ENCODE results near the gene PDZD7.
A peak's percentile ranks its signal among the peaks of the same experiment; 100 is the strongest.
"Not testable (repeated sequence)": the region's sequence is repeated elsewhere in the genome, so short reads cannot be mapped to it uniquely, and the experiment has no call there.

Gene PDZD7

DNA sequence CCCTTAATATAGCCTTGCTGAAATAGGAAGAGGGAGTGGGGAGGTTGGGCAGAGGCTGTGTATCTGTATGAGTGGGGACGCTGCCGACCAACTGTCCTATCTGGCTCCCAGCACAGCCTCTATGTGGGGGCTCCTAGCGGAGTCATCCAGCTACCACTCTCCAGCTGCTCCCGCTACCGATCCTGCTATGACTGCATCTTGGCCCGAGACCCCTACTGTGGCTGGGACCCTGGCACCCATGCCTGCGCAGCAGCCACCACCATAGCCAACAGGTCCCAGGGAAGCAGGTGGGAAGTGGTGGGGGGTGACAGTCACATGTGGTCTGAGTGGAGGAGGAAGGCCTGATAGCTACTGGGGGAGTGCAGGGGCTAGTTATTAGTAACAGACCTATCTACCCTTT is 50.2 kb downstream of the PDZD7 start:
- no peak for DNase-seq

DNA sequence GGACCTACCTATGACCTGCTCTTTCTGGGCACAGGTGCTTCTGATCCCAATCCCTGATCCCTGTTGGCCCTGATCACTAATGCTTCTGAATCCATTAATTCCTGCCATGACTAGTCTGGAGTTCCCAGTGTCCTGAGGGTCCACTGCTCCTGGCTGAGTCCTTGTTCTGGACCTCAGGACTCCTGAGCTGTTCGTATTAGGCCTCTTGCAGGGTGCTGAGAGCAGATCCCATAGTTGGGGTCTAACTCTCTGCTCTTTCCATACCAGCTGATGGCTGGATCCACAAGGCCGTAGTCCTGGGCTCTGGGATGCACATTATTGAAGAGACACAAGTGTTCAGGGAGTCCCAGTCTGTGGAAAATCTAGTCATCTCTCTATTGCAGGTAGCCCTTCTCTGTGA is 50.6 kb downstream of the PDZD7 start:
- no peak for DNase-seq

DNA sequence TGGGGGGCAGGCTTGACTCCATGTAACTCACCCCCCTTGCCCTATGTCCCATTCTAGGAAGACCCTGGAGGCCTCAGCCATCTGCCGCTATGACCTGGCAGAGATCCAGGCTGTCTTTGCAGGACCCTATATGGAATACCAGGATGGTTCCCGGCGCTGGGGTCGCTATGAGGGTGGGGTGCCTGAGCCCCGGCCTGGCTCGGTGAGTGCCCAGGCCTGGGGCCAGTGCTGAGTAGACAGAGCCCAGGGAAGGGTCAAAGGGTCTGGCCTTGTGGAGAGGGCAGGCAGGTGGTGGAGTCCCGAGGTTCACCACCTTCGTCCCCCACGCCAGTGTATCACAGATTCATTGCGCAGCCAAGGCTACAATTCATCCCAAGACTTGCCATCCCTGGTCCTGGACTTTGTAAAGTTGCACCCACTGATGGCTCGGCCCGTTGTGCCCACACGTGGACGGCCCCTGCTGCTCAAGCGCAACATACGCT is 51.1 kb downstream of the PDZD7 start:
- no peak for DNase-seq

DNA sequence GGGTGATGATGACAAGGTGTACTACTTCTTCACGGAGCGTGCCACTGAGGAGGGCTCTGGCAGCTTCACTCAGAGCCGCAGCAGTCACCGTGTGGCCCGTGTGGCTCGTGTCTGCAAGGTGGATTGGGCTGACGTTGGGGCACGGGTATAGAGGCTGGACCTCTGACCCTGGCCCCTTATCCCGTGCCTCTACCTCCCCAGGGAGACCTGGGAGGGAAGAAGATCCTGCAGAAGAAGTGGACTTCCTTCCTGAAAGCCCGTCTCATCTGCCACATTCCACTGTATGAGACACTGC is 52.1 kb downstream of the PDZD7 start:
- no peak for DNase-seq

DNA sequence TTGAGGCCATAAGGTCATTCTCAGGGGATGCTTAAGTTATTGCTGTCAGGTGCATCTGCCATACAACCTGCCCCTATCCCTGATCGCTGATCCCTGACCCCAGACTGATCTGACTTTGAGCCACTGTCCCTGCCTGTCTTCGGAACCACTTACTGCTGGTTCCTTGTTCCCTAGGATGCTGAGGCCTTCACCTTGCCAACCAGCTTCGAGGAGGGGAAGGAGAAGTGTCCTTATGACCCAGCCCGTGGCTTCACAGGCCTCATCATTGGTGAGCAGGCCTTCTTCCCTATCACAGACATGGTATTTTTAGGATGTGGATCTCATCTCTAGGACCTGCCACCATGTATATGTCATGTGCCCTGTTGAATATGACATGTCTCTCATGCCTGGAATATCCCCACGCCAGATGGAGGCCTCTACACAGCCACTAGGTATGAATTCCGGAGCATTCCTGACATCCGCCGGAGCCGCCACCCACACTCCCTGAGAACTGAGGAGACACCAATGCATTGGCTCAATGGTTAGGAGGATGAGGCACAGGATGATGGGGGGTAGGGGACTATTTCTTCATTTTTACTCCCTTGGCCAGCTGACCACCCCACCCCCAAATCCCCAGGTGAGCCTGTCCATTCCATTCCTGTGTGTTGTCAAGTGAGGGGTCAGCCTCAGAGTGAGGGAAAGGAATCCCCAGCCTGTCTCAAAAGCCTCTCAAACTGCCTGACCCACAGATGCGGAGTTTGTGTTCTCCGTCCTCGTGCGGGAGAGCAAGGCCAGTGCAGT is 52.6 kb downstream of the PDZD7 start:
- DNase-seq: no peak

DNA sequence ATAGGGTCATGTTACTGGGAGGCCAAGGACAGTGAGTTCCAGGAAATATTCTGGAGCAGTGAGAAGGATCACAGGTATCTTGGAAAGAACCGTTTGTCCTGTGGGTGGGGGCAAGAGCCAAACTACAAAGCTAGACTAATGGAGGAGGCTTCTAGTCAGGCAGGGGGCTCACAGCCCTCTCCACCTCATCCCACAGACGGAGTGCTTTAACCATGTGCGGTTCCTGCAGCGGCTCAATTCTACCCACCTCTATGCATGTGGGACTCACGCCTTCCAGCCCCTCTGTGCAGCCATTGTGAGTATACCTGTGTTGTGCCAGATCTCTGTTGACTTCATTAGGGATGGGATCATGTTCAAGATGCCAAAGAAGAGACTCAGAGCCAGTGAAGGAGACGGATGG is 53.5 kb downstream of the PDZD7 start:
- no peak for DNase-seq

DNA sequence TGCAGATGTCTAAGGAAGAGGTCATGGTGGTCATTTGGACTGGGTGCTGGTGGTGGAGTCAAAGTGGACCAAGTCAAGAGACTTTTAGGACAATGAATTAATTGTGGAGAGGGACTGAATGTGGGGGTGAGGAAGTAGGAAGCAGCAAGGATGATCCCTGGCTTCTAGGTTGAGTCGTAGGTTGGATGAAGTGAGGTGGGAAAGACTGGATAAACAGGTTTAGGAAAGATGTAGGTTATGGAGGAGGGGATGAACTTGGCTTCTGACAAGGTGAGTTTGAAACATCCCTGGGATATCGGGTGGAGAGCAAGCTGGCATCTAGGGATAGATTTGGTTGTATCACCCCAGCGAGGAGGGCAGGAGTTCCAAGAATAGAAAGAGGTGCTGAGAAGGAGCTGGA is 54.0 kb downstream of the PDZD7 start:
- DNase-seq: no peak

DNA sequence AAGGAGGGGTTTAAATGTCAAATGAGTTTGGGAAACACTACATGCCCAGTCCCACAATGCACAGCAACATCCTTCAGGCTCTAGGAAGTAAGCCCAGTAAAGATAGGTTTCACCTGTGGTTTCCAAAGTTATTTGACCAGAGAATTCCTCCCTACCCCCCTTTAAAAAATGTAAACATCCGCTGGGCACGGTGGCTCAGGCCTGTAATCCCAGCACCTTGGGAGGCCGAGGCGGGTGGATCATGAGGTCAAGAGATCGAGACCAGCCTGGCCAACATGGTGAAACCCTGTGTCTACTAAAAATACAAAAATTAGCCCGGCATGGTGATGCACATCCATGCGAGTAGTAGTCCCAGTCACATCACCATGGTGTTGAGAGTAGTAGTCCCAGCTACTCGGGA is 55.5 kb downstream of the PDZD7 start:
- not testable (repeated sequence) for DNase-seq

DNA sequence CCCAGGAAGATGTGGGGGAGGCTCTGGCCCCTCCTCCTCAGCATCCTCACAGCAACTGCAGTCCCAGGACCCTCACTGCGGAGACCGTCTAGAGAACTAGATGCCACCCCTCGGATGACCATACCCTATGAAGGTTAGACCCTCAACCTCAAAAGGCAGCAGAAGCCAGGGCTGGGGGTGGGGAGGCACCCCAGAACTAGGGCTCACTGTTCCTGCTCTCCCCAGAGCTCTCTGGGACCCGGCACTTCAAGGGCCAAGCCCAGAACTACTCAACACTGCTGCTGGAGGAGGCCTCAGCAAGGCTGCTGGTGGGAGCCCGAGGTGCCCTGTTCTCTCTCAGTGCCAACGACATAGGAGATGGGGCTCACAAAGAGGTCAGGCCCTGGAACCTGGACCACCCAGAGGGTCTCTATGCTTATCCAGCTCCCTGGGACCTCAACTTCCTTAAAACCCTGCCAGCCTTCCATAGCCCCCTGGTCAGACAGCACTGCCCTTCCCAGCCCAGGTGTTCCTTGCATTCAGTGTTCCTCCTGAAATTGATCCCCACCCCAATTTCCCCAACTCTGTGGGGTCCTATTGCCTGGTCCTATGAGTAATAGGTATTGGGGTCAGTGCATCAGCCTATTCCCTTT is 57.9 kb downstream of the PDZD7 start:
- no peak for DNase-seq

DNA sequence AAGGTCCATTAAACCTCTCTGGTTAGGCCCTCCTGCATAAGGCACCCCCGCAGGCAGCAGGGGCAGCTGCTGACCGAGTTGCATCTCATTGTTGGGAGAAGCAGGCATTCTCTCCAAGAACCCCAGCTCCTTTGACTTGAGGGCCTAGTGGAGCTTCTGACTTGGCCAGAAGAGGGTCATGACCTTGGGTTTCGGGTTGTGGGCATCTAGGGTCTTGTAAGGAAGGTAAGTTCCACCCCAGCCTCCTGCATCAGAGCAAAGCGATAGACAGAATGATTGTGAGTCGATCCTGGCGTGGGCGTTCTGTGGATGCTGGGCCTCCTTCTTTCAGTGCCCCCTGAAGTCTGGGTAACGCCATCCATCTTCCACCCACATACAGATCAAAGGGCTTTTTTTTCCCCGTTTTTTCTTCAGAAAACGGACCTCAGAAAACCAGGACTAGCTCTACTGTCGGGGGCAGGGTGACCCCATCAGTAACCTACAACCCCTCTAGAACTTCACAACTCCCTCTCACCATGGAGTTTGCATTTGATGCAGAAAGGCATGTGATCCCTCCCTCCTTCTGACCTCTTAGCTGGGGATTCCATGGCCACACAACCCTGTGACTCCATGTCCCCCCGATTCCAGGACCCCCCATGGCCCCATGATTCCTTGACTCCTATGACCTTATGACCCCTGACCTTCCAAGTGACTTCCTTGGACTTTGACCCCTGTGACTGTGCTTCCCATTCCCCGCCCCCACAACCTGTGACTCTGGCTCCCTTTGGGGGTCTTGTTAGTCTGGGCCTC is 58.6 kb downstream of the PDZD7 start:
- DNase-seq: no peak

DNA sequence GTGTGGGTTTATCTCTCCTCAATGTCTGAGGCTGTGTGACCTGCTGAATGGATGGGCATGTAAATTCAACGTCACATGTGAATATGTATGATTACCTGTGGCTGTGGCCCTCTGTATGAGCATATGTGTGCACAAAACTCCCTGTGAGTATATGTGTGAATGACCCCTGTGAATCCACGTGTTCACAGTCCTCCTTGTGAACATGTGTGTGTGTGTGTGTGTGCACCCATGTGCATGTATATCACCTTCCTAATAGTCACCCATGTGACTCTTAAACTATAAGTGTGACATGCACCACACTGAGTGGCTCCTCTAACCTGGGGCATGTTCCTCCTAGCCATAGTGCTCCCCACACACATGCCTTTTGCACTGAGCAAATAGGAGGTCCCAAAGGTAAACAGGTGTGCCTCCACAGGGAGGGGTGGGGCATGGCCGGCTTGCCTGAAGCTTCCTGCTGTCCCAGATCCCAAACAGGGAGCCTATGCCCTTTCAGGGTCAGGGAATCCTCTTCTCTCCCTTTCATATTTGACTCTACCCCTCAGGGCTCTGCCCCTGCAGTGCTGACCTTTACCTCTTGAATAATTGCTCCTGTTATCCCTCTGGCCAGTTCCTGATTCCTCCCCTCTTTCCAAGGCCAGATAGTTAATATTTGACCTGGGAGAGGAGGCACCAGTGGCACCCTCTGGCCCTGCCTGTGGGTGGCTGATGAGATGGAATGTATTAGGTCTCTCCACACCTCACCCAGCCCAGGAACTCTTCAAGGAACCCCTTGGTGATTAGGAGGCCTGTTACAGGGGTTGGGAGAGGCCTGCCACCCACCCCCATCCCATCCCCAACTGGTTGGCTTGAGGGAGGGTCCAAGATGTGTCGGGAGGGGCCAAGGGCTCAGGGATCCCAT is 59.8 kb downstream of the PDZD7 start:
- DNase-seq: no peak

DNA sequence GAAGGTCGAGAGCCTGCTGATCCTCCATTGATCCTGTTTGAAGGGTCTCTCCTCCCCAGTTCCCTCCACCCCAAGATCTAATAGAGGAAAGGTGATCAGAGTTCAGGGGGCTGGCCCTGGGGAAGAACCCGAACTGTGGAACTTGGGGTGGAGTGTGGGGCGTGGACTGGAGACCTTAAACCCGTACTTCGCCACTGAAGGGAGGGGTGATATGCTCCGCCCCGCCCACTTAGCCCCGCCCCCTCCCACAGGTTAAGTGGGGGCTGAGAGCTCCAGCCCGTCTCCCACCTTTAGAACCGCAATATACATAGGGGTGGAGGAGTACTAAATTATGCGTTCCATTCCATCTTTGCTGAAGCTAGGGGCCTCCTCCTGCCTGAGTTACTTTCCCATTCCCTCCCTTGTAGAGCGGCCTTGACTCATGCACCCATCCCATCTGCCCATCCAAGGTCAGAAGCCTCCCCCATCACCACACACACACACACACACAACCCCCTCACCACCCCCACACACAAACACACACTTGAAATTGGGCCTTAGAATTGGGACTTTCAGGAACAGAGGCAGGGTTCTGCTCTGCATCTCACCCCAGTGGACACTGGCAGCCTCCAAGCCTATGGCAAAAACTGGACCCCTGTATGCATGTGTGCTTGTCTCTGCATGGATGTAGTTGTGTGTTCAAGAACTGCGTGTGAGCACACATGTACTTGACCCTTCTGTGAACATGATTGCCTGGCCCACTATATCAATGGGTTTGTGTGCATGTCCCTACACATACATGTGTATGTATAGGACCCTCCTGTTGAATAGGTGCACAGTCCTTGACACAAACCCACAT is 60.6 kb downstream of the PDZD7 start:
- no peak for DNase-seq

DNA sequence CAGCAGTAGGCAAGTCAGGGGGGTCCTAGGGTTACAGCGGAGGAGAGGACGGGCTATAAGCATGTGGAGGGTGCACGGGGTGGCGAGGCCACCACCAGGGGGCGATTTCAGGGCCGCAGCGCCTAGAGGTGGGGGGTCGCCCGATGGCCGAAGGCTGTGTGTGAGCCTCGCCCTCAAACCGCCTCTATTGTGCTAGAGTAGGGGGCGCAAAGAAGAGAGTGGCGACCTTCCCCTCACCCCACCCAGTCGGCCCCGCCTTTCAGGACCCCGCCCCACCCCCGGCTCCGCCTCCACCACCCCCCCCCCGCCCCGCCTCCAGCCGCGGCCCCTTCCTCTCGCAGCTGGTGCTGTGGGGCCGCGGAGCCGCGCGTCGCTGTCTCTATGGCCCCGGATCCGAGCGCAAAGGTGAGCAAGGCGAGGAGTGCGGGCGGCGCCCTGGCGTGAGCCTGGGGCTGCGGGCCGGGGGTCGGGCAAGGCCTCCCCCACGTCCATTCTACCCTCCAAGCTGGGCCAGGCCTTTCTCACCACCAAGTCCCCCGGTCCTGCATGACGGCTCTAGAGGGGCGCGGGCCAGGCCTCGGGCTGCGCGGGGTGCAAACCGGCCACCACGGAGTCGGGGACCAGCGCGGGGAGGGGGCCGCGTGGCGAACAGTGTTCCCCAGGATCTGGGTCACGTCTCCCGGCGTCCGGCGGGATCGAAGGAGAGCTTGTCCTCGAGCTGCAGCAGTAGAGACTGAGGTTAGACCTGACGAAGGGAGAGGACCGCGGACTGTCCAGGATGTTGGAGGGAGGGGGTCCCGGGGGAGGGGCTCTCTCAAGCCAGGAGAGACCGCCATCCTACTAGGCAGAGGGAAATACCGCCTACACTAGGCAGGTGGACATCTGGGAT is 61.5 kb downstream of the PDZD7 start, which contains the start of gene SEMA4G:
SEMA4G (plus strand) TSS at position 318 of the 889 bp plus-strand sequence. CDS start 3,409 bp downstream, outside the sequence.
- peak in 1 of 2 donors; percentile 27 for DNase-seq

DNA sequence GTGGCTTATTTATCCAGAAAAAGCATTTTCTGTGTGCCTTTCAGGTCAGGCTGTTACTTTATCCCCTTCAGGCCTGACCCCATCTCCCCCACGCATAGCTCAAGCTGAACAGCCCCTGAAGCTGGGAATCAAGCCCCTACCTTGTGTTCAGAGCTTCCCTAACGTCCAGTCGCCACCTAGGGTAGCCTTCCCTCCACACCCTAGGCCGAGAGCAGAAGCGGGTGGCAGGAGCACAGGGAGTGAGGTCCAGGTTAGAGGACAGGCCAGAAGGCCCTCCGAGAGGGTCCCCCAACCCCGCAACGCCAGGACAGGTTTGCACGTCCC is 62.1 kb downstream of the PDZD7 start:
- DNase-seq: no peak

DNA sequence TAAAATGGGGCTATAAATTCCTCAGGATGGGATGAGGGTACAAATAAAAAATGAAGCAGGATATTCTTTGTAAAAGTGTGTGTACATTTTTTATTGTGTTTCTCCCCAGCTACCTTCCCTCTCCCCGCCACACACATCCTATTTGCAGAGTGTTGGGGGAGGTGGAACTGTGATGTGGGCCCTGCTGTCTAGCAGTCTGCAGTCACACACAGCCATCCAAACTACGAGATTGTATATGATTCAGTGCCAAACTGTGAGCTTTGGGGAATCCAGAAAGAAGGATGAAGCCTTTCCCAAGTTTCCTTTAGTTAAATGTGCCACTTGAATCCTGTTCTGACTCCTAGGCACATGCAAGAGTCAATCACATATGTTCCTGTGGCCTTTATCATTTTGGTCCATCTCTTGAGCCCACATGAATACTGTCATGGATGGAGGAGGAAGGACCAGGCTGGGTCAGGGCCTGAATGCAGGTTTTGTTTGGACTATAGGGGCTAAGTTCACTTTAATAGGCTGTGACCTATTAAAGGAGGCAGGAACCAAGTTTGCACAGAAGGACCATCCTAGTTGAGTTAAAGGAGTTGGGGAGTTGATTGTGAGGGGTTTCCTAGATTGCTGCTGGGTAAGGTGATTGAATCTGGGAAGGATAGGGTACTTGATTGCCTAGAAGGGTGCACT is 62.7 kb downstream of the PDZD7 start:
- DNase-seq: no peak

DNA sequence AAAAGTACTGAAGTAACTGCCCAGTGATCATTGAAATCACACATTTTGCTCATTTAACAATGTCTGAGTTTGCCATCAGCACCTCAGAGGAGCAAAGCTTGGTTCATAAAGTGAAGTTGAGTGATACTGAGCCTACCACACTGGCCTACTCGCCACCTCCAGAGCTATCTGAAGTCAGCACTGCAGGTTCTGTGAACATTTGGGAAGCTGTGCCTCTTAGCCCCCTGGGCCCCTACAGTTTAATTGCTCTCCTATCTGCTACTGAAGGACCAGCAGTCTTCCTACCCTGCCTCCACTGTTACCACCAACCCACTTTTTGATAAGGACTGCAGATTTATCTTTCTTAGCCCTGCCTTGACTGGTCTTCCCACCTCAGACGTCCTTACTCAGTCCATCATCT is 63.6 kb downstream of the PDZD7 start:
- DNase-seq: no peak

DNA sequence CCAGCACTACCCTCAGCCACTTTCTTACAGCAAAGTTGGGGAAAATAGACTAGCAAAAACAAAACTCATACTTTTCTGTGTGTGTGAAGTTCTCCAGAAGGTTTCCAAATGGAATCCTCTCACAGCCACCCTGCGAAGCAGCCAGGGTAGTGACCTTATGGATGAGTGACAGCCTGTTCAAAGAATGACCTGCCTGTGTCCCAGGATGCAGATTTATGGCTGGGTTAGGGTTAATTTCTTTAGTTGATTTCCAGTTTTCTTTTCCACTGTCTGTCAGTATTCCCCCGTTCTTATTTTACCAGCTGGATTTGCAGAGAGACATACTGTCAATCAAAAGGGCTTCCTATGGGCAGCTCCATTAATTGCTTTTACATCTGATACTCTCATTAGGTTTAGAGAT is 64.0 kb downstream of the PDZD7 start:
- DNase-seq: no peak

DNA sequence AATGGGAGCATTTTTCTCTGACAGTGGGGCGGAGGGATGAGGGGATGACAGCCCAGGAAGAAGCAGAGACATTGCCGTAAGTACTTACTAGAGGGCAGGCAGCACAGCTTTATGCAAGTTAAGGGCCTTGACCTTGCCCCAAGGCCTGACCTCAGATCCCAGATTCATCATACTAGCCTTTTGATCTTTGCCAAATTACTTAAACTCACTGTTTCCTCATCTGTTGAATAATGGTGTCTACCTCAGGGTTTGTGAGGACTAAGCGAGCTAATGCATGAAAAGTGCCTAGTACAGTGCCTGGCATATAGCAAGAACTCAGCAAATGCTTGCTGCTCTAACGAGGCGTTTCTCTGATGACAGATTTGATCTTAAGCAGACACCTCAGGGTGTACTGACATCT is 65.1 kb downstream of the PDZD7 start:
- no peak for DNase-seq

DNA sequence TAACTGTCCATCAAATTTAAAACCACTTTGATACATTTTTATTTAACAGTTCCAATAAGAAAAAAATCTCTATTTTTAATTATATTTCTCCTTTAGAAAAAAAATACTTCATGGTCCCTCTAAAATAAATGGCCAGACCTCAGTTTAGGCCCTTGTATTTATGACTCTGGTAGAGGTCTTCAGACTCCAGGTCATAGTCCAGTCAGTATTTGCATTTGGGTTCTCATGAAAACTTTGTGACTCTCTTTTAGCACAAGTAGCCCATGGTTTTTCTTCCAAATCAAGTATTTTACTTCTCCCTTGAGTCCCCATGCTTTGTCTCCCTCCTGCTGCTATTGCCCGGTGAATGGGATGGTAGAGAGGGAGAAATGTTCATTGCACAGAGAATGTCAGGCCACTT is 67.1 kb downstream of the PDZD7 start:
- DNase-seq: no peak

DNA sequence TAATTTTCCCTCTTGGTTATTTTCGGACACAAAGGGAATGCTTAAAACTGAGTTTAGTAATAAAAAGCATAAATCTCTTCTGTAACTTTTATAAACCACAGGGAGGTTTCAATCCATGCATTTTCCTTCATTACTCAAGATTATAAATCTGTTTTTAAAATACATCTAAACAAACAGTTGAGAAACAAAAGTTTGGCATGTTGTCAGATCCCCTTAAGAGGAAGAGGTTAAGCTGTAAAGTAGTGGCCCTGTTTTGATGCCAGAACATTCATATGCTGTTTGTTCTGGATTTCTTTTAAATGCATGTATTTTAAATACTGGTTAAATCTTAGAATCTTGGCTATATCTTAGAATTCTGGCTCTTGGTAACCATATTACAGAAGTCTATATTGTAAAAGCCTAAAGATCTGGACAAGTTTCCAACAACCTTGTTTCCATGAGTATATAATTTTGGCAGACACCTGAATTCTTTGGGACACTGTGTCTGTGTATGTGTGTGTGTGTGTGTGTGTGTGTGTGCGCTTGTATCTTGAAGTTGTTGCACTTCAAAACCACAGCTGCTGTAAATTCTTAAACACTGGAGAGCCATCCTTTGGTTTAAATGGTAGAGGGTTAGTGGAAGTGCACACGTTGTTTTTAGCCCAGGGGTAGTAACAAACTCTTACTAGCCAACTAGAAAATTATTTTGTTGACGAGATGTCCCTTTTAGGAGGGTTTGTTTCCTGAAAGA is 68.4 kb downstream of the PDZD7 start:
- DNase-seq: no peak
